Parathyroid adenoma (tissue), 2 donors: ENCODE results near the gene PROSER2.
A peak's percentile ranks its signal among the peaks of the same experiment; 100 is the strongest.

Source experiments
- H2AFZ ChIP-seq: fragments of 300-600 bp; sonication (generic); one replicate; pipeline ENCODE4 v1.7.0; 2017; ENCODE audit warnings: antibody characterized with exemption, mild to moderate bottlenecking
- H3K27ac ChIP-seq: fragments of 300-600 bp; sonication (generic); one replicate; pipeline ENCODE4 v1.7.0; 2017
- H3K27me3 ChIP-seq: fragments of 300-600 bp; sonication (generic); one replicate; pipeline ENCODE4 v1.7.0; 2017; ENCODE audit warnings: low read length; ENCODE audit not compliant: control insufficient read depth, insufficient read depth
- H3K36me3 ChIP-seq: fragments of 300-600 bp; sonication (generic); one replicate; pipeline ENCODE4 v1.7.0; 2017; ENCODE audit warnings: low read length; ENCODE audit not compliant: control insufficient read depth, insufficient read depth
- H3K4me1 ChIP-seq: fragments of 300-600 bp; sonication (generic); one replicate; pipeline ENCODE4 v1.7.0; 2017; ENCODE audit warnings: control low read depth
- H3K4me2 ChIP-seq: fragments of 300-600 bp; sonication (generic); one replicate; pipeline ENCODE4 v1.7.0; 2017; ENCODE audit warnings: low read length
- H3K4me3 ChIP-seq: fragments of 300-600 bp; sonication (generic); one replicate; pipeline ENCODE4 v1.7.0; 2017; ENCODE audit warnings: low read depth, low read length
- H3K79me2 ChIP-seq: fragments of 300-600 bp; sonication (generic); one replicate; pipeline ENCODE4 v1.7.0; 2017; ENCODE audit warnings: control low read depth
- H3K9ac ChIP-seq: fragments of 300-600 bp; sonication (generic); one replicate; pipeline ENCODE4 v1.7.0; 2017; ENCODE audit warnings: mild to moderate bottlenecking
- H3K9me3 ChIP-seq: fragments of 300-600 bp; sonication (generic); one replicate; pipeline ENCODE4 v1.7.0; 2017; ENCODE audit warnings: low read length; ENCODE audit not compliant: control insufficient read depth
- CTCF ChIP-seq: fragments of 300-600 bp; sonication (generic); IDR thresholded peaks from one replicate; pipeline ENCODE4 v1.7.0; 2017; ENCODE audit warnings: antibody characterized with exemption, mild to moderate bottlenecking
- donor health status: primary hyperparathyroidism.

PROSER2 gene

GRCh38 chr10:11781114-11781513 is 42.0 kb upstream of the PROSER2 start:
- H3K27me3 ChIP-seq = no peaks in the 10 kb centered on the region
- no peak for TF ChIP-seq CTCF
- H3K4me2 ChIP-seq = no peak overlapping the region
- H3K9me3 ChIP-seq = no peaks in the 10 kb centered on the region
- H3K9ac ChIP-seq = no peak overlapping the region
- no peak overlapping the region for H2AFZ ChIP-seq
- no peak overlapping the region for H3K4me3 ChIP-seq
- H3K79me2 ChIP-seq = no peaks in the 10 kb centered on the region
- H3K36me3 ChIP-seq = no peaks in the 10 kb centered on the region
- H3K4me1 ChIP-seq = no peaks in the 10 kb centered on the region
- no peak overlapping the region for H3K27ac ChIP-seq

GRCh38 chr10:11782793-11783557 is 40.2 kb upstream of the PROSER2 start:
- no peaks in the 10 kb centered on the region for H3K36me3 ChIP-seq
- TF ChIP-seq CTCF = peak; percentile 67

GRCh38 chr10:11783558-11783865 is 39.6 kb upstream of the PROSER2 start:
- H3K9ac ChIP-seq = no peak overlapping the region
- H3K4me1 ChIP-seq = no peaks in the 10 kb centered on the region
- no peaks in the 10 kb centered on the region for H3K9me3 ChIP-seq

More at GRCh38 chr10:11782793-11783557, 40.2 kb upstream of the PROSER2 start:
- Histone ChIP-seq H3K4me3 (no peak overlapping the region), H3K79me2 (no peaks in the 10 kb centered on the region), H3K4me1 (no peaks in the 10 kb centered on the region), H3K9ac (no peak overlapping the region), H3K4me2 (no peak overlapping the region), H3K9me3 (no peaks in the 10 kb centered on the region), H3K27ac (no peak overlapping the region), H2AFZ (no peak overlapping the region), H3K27me3 (no peaks in the 10 kb centered on the region)

GRCh38 chr10:11787374-11787773 is 35.8 kb upstream of the PROSER2 start:
- Histone ChIP-seq H3K4me1 (no peaks in the 10 kb centered on the region), H3K4me2 (no peak overlapping the region), H3K4me3 (no peak overlapping the region), H2AFZ (no peak overlapping the region), H3K36me3 (no peaks in the 10 kb centered on the region), H3K9ac (no peak overlapping the region), H3K27ac (no peak overlapping the region), H3K9me3 (no peaks in the 10 kb centered on the region), H3K79me2 (no peaks in the 10 kb centered on the region), H3K27me3 (no peaks in the 10 kb centered on the region)
- TF ChIP-seq CTCF = no peak

More at GRCh38 chr10:11783558-11783865, 39.6 kb upstream of the PROSER2 start:
- H3K79me2 ChIP-seq = no peaks in the 10 kb centered on the region
- no peaks in the 10 kb centered on the region for H3K36me3 ChIP-seq
- no peaks in the 10 kb centered on the region for H3K27me3 ChIP-seq
- H3K4me2 ChIP-seq = no peak overlapping the region
- no peak overlapping the region for H3K4me3 ChIP-seq
- TF ChIP-seq CTCF = no peak
- H2AFZ ChIP-seq = no peak overlapping the region
- no peak overlapping the region for H3K27ac ChIP-seq

- Histone ChIP-seq H3K4me3 (no peak overlapping the region), H2AFZ (no peak overlapping the region)
These were observed 35.3 kb upstream of the PROSER2 start for GRCh38 chr10:11787846-11788245.

More at GRCh38 chr10:11787846-11788245, 35.3 kb upstream of the PROSER2 start:
- Histone ChIP-seq H3K36me3 (no peaks in the 10 kb centered on the region), H3K27me3 (no peaks in the 10 kb centered on the region), H3K4me2 (no peak overlapping the region), H3K27ac (no peak overlapping the region), H3K9ac (no peak overlapping the region), H3K79me2 (no peaks in the 10 kb centered on the region), H3K9me3 (no peaks in the 10 kb centered on the region), H3K4me1 (no peaks in the 10 kb centered on the region)
- TF ChIP-seq CTCF = no peak
